Eye (tissue), 1 donor: ENCODE measurements around the gene IQCK.

ENCODE experiments used
- DNase-seq: peaks from one replicate; pipeline ENCODE4 v3.0.0-alpha.2; 2015

Gene IQCK

GRCh38 chr16:19863990-19864389 lies 145.9 kb downstream of the IQCK start:
- no peak for DNase-seq

GRCh38 chr16:19864566-19864965 lies 146.5 kb downstream of the IQCK start:
- no peak for DNase-seq

GRCh38 chr16:19868421-19868820 lies 150.3 kb downstream of the IQCK start:
- no peak for DNase-seq

DNA sequence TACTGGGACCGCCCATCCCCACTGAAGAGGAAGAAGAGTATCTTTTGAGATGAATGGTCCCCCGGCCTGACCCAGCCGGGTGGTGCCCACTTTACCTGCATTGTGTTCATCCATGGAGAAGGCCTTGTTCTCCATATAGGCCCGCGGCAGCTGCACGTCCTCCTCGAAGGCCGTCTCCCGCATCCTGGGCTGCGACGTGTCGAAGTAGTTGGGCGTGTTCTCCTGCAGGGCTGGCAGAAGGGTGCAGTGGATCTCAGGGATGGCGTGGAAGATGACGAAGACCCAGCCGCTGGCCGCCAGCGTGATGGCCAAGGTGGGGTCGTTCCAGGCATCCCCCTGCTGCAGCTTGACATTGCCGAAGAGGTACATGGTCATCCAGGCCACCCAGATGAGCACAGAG lies 153.7 kb downstream of the IQCK start:
- DNase-seq: no peak

DNA sequence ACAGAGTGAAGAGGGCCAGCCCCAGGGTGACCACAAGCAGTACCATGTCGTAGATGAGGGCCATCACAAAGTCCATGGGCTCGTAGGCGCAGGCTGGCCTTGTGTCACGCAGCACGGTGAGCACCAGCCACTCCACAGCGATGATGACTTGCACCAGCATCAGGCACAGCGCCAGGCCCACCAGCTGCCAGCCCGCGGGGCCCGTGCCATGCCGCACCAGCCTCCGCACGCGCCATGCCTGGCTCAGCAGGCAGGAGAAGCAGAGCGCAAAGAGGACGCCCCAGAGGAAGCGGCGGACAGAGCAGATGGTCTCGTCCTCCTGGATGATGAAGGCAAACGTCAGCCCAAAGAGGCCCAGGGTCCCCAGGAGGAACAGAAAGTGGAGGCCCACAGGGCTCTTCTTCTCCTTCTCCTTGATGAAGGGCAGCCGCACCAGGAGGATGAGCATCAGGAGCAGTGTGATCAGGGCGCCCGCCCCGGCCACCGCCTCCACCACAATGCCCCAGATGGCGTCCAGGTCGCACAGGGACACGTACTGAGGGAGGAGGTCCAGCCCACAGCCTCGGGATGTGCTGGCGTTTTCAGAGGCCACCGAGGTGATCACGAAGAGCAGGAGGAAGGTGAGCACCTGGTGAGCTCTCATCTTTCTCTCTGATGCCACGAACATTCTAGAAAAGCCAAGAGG lies 154.2 kb downstream of the IQCK start:
- no peak for DNase-seq

- no peak for DNase-seq
Measured at GRCh38 chr16:19872935-19873334, 154.9 kb downstream of the IQCK start.

DNA sequence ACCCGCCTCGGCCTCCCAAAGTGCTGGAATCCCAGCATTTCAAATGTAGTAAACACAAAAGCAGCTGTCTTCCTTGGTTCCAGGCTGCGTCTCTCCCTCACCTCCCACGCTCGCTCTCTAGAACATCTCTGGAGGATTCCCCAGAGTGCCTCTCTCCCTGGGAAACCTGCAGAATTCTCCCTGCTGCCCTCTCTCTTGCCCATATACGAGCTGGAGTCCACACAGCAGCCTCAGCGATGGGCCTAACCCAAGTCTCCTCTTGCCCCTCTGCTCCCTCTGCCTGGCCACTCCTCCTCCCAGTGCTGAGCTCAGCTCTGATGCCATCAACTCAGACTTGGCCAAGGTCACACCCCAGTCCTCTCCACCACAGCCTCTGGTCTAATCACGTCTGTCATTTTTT lies 156.0 kb downstream of the IQCK start:
- no peak for DNase-seq

DNA sequence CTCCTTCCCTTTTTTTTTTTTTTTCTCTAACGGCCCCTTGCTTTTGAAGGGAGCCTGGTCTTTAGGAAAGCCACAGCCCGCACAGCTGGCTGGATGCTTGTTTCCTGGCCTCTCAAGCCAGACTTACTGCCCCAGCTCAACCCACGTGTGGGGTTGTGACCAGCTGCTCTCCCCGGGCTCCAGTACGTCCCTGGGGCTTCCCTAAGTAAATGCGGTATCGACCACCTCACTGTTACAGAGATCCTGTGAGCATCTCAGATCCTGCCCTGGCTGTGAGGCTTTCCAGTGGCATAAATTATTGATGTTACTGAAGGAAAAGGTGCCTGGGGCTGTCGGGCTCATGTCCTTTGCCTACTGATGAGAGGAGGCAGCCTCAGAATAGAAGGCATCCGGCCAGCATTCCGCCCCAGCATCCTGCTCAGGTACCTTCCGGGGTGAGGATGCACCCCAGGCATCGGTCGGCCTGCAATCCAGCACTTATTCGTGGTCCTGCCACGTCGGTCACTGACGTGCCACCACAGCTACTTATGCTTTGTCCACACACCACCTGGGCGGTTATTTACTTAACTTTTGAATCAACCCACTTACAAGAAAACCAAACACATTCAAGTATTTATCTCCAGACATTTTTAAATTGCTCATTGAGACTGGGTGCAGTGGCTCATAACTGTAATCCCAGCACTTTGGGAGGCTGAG lies 156.9 kb downstream of the IQCK start:
- DNase-seq: peak; percentile 83

GRCh38 chr16:19875900-19876299 lies 157.8 kb downstream of the IQCK start:
- peak; percentile 31 for DNase-seq

DNA sequence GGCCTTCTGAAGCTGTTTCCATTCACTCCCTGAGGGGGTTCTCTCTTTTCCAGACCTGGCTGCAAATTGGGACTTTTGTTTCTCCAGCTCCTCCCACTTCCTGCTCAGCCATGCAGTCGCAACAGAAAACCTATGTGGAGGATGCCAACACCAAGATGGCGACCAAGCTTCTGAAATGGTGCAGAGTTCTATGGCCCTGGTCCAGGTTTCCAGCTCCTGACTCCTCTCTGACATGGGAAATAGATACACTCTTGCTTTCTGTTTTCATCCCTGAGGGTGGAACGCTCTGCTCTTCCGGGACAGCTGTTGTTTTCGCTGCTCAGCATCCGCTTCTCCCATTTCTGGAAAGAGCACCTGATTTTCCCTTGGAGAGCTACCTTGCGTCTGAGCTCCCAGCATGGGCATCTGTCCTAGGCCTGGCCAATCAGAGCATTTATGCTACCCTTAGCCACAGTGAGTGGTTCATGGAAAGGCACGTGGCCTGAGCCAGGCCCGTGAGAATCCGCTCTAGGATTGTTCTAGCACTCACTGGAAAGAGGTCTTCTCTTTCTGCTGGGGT lies 158.5 kb downstream of the IQCK start:
- no peak for DNase-seq

- DNase-seq: no peak
Measured at GRCh38 chr16:19878757-19879156, 160.7 kb downstream of the IQCK start.

GRCh38 chr16:19879241-19879792 lies 161.2 kb downstream of the IQCK start:
- peak; percentile 68 for DNase-seq

- DNase-seq: no peak
Measured at GRCh38 chr16:19881028-19881427, 163.0 kb downstream of the IQCK start.

DNA sequence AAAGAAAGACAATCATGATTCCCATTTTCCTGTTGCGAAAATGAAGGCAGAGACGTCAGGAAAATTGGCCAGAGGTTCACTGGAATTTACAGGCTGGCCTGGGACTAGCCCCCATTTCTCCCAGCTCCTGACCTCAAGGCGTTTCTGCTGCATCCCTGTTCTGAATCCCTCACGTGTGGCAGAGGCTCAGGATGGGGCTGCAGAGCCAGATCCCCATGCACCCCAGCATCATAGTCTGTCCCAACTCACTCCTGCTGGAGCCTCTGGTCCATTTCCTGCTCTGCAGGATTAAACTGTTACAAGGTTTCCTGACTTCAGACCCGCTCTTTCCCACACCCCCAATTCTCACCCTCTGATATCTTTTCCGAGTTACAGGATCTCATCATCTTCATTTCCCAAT lies 163.7 kb downstream of the IQCK start:
- no peak for DNase-seq

DNA sequence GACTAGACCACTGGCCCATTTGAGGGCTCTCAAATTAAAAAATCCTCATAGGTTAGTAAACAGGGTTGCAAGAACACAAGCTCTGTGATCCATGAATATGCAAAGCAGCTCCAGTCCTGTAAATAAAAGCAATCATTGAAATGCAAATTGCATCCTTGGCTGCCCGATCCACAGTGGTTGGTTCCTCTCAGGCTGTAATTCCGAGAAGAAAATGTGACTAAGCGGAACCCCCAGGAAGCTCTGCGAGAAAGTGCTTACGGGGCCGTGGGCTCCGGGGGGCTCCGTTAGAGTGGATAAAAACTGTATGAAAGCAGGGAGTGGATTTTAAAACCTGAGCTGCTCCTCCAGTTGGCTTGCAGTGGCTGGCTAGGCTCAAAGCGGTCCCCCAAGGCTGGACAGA lies 164.1 kb downstream of the IQCK start:
- no peak for DNase-seq

GRCh38 chr16:19882646-19883045 lies 164.6 kb downstream of the IQCK start:
- DNase-seq: peak; percentile 60

GRCh38 chr16:19883296-19883965 lies 165.4 kb downstream of the IQCK start:
- DNase-seq: peak; percentile 82

- DNase-seq: no peak
Measured at GRCh38 chr16:19883966-19884485, 166.0 kb downstream of the IQCK start.

GRCh38 chr16:19884611-19885450 lies 166.8 kb downstream of the IQCK start, which contains the start of gene GPRC5B:
Gene GPRC5B, minus strand, starts transcription at chr16:19884848. Its CDS starts 12,003 bp downstream, at chr16:19872845.
- DNase-seq: peak; percentile 76

GRCh38 chr16:19885451-19886072 lies 167.5 kb downstream of the IQCK start:
- peak; percentile 77 for DNase-seq
